ENCODE results near the gene CACNA1F.
A peak's percentile ranks its signal among the peaks of the same experiment; 100 is the strongest.

Gene CACNA1F

GRCh38 chrX:49227726-49228125, 5.4 kb downstream of the CACNA1F start:
- no peak for DNase-seq (ENCODE audit: low spot score)

GRCh38 chrX:49226946-49227345, 6.2 kb downstream of the CACNA1F start:
- no peak for DNase-seq (ENCODE audit: low spot score)

GRCh38 chrX:49225858-49226257, 7.3 kb downstream of the CACNA1F start:
- no peak for DNase-seq (ENCODE audit: low spot score)

GRCh38 chrX:49221868-49222267, 11.3 kb downstream of the CACNA1F start:
- DNase-seq (ENCODE audit: low spot score), result no peak

GRCh38 chrX:49220100-49220499, 13.0 kb downstream of the CACNA1F start:
- no peak for DNase-seq (ENCODE audit: low spot score)

- DNase-seq (ENCODE audit: low spot score), result no peak
Observed at GRCh38 chrX:49214996-49215526, 18.1 kb downstream of the CACNA1F start.

GRCh38 chrX:49214416-49214815, 18.7 kb downstream of the CACNA1F start:
- no peak for DNase-seq (ENCODE audit: low spot score)

GRCh38 chrX:49212861-49213260, 20.3 kb downstream of the CACNA1F start:
- no peak for DNase-seq (ENCODE audit: low spot score)

- DNase-seq (ENCODE audit: low spot score), result no peak
Observed at GRCh38 chrX:49212209-49212608, 20.9 kb downstream of the CACNA1F start.

- no peak for DNase-seq (ENCODE audit: low spot score)
Observed at GRCh38 chrX:49211074-49211473, 22.1 kb downstream of the CACNA1F start.

GRCh38 chrX:49210406-49210805, 22.7 kb downstream of the CACNA1F start:
- no peak for DNase-seq (ENCODE audit: low spot score)

- no peak for DNase-seq (ENCODE audit: low spot score)
Observed at GRCh38 chrX:49209434-49210251, 23.5 kb downstream of the CACNA1F start.

GRCh38 chrX:49208399-49208798, 24.7 kb downstream of the CACNA1F start:
- DNase-seq (ENCODE audit: low spot score), result no peak

GRCh38 chrX:49206543-49206942, 26.6 kb downstream of the CACNA1F start:
- DNase-seq (ENCODE audit: low spot score), result no peak

GRCh38 chrX:49205443-49205842, 27.7 kb downstream of the CACNA1F start:
- no peak for DNase-seq (ENCODE audit: low spot score)

- DNase-seq (ENCODE audit: low spot score), result no peak
Observed at GRCh38 chrX:49204709-49205108, 28.4 kb downstream of the CACNA1F start.

- no peak for DNase-seq (ENCODE audit: low spot score)
Observed at GRCh38 chrX:49204017-49204416, 29.1 kb downstream of the CACNA1F start.

GRCh38 chrX:49203536-49203935, 29.6 kb downstream of the CACNA1F start:
- DNase-seq (ENCODE audit: low spot score), result no peak

GRCh38 chrX:49202022-49202421, 31.1 kb downstream of the CACNA1F start:
- DNase-seq (ENCODE audit: low spot score), result no peak

GRCh38 chrX:49199906-49200771, 33.0 kb downstream of the CACNA1F start, which contains the start of gene SYP:
TSS of gene SYP (minus strand) at chrX:49200193. CDS start at chrX:49200186, 7 bp downstream.
- peak; percentile 65 for DNase-seq (ENCODE audit: low spot score)

GRCh38 chrX:49199315-49199595, 33.9 kb downstream of the CACNA1F start:
- no peak for DNase-seq (ENCODE audit: low spot score)

- no peak for DNase-seq (ENCODE audit: low spot score)
Observed at GRCh38 chrX:49198540-49199314, 34.4 kb downstream of the CACNA1F start.
